Skeletal muscle satellite cell (primary cell): ENCODE measurements around the gene OTC. TPM values are rescaled to one million over a fixed set of nuclear protein-coding genes. Genes with fewer than 3 reads are reported as not detected.

ENCODE experiments used
- small RNA-seq: library from RNA; depleted of rRNA; stranded (forward); fragments of <200 nt; gene quantifications from one replicate; pipeline ENCODE3, GENCODE V24; 2012

OTC gene

Small RNA genes within 50 kb of the gene (small RNA-seq; reads per million reads assigned to genes)
- not detected for gene RF00322
